GM18505 (cell line): ENCODE results near the gene PAX5.
A peak's percentile ranks its signal among the peaks of the same experiment; 100 is the strongest.

Source experiments
- ATAC-seq: cut with Tn5 transposase; IDR thresholded peaks from one replicate; pipeline ENCODE4 v1.9.1; 2021; ENCODE audit not compliant: unreplicated experiment
- POLR2A ChIP-seq: IDR thresholded peaks from 4 replicates; pipeline ENCODE4 v1.6.1; 2011; ENCODE audit warnings: borderline replicate concordance; ENCODE audit not compliant: insufficient read depth, insufficient read length; ENCODE audit errors: extremely low read depth

PAX5 gene

GRCh38 chr9:36903541-36904435 is 130.3 kb downstream of the PAX5 start:
- TF ChIP-seq POLR2A, result no peak
- ATAC-seq, result peak; percentile 51

DNA sequence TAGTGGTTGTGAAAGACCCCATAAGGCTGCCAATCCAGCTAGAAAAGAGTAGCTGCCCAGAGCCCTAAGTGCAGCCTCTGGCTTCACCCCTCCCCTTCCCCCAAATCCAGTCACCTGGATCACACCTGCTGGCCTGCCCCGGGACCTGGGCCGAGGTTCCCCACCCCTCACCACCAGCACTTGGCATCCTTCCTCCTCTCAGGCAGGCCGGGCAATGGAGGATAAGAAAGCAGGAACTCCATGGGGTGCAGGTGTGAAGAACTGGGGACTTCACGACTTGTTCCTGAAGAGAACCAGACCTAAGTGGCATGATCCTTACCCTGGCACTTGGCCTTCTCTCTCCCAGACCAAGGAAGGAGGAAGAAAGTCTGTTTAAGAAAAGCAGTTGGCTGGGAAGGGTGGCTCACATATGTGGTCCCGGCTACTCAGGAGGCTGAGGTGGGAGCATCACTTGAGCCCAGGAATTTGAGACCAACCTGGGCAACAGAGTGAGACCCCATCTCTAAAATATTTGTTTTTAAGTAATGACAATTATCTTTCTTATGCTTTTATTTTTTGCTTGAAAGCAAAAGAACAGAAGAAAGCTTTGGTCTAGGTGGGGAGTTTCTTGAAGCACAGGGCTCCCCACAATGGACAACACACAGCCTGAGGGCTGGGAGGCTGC is 131.1 kb downstream of the PAX5 start:
- TF ChIP-seq POLR2A, result no peak
- no peak for ATAC-seq

DNA sequence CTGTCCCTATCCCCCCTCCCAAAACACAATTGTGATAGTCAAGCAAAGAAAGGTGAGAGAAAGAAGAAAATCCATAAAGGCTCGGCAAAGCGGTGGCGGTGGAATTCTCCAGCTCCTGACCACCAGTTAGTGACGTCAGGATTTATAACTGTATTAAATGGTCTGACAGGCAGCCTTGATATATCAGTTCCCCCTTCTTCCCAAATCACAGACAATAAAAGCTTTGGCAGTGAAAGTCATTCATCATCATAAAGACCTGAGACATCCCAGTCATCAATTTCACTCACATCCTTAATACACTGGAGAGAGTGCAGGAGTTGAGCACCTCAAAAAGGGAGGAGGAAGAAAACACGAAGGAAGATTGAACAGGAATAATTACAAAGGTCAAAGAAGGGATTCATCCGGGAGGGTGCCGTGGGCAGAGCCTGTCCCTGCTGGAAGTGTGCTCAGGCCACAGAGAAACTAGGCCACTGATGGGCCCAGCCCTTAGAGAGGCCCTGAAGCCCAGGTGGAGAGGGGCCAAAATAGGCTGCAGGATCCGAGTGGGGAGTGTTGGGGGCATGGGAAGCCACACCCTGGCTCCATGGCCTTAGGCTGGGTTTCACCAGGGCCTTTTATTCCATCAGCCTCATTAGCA is 131.9 kb downstream of the PAX5 start:
- ATAC-seq, result no peak
- TF ChIP-seq POLR2A, result no peak

- no peak for ATAC-seq
- no peak for TF ChIP-seq POLR2A
These were observed 132.5 kb downstream of the PAX5 start for GRCh38 chr9:36901528-36901927.

DNA sequence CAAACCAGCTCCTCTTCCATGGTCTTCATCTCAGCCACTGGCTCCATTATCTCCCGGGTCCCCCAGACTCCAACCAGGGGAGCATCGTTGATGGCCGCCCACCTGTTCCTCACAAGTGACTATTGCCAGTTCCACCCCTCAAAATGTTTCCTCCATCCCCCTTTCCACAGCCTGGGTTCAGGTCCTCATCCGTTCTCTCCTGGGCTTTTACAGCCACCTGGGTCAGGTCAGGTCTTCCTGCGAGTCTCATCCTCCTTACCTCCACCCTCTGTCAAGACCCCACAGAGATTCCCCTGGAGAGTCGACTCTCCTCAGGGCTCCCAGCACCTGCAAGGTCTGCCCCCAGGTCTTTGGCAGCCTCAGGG is 133.2 kb downstream of the PAX5 start:
- TF ChIP-seq POLR2A, result no peak
- ATAC-seq, result no peak

DNA sequence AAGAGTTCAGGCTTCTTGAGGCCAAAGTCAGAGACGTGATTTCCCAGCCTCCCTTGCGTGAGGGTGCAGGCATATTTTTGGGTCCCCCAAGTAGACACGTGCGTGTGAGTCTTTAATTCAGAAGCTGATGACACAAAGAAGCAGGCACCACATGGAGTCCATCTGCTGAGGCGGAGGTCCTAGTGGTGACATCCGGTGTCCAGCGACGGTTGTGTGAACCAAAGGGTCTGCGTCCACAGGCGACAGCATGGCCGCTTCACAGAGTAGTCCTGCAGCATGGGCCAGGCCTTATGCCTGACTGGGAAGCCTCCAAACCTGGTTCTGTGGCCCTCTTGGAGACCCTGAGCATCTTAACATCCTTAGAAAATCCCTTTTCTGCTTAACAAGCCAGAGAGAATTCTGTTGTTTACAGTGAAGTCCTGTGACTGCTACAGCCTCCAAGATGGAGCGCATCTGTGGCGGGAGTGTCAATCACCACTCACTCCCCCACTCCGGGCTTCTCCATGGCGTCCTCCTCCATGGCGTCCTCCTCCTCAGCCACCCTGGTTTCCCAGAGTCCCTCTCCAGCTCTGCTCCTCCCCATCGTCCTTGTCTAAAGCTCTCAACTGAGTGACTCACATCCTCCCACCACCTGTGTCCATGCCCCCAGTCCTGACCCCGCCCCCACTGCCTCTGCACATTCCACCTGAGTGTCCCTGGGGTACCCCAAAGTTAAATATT is 133.8 kb downstream of the PAX5 start:
- TF ChIP-seq POLR2A, result no peak
- ATAC-seq, result no peak

DNA sequence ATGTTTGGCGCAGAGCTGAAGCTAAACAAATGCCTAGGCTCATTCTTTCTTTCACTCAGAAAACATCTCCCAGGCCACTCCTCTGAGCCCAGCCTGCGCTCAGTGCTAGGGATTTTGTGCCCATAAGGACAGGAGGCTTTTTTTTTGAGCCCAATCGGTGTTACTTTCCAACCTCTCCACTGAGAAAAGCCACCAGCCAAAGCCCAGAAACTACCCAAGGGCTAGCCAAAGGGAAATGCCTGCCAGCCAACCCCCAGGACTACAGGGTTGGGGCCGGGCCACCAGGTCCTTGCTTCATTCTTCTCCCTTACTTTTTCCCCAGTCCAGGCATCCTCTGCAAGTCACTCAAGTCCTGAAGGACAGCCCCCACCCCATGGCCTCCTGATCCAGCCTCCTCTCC is 134.7 kb downstream of the PAX5 start:
- no peak for TF ChIP-seq POLR2A
- no peak for ATAC-seq

GRCh38 chr9:36898431-36899020 is 135.5 kb downstream of the PAX5 start:
- no peak for ATAC-seq
- TF ChIP-seq POLR2A, result no peak

- TF ChIP-seq POLR2A, result no peak
- ATAC-seq, result no peak
These were observed 136.6 kb downstream of the PAX5 start for GRCh38 chr9:36897478-36897877.

- ATAC-seq, result no peak
- no peak for TF ChIP-seq POLR2A
These were observed 137.0 kb downstream of the PAX5 start for GRCh38 chr9:36897019-36897418.

- ATAC-seq, result no peak
- no peak for TF ChIP-seq POLR2A
These were observed 137.8 kb downstream of the PAX5 start for GRCh38 chr9:36896296-36896695.

GRCh38 chr9:36895744-36896260 is 138.3 kb downstream of the PAX5 start:
- TF ChIP-seq POLR2A, result peak; percentile 17
- no peak for ATAC-seq

DNA sequence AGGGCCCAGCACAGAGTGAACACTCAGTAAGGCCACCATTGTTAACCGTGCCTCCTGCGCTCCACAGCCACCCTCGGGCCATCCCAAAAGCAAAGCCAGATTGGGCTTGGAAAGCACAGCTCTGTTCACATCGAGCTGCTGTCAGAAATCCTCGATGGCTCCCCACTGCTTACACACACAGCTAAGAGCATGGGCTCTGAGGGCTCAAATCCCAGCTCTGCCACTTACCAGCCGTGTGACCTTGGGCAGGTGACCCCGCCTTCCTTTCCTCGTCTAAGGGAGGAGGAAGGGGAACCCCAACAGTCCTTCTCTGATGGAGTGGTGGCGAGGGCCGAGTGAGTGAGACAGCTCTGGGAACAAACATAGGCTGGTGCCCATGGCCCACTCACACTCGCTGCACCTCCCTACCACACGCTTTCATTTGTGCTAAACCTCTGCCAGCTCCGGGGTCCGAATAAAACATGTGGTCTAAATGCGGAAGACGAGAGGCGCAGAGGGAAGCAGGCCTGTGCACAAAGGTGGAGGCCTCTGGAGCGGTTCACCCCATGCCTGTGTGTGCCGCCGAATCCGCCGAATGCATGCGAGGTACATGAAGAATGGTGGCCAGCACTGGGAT is 139.3 kb downstream of the PAX5 start:
- TF ChIP-seq POLR2A, result no peak
- no peak for ATAC-seq

- ATAC-seq, result no peak
- no peak for TF ChIP-seq POLR2A
These were observed 140.2 kb downstream of the PAX5 start for GRCh38 chr9:36893911-36894310.
